HG03103 (cell line): ENCODE measurements around the gene CEP43.
A peak's percentile ranks its signal among the peaks of the same experiment; 100 is the strongest.

Experiments used
- ATAC-seq: cut with Tn5 transposase; IDR thresholded peaks from one replicate; pipeline ENCODE4 v1.9.1; 2021; ENCODE audit warnings: low read depth; ENCODE audit not compliant: unreplicated experiment

CEP43 gene

DNA sequence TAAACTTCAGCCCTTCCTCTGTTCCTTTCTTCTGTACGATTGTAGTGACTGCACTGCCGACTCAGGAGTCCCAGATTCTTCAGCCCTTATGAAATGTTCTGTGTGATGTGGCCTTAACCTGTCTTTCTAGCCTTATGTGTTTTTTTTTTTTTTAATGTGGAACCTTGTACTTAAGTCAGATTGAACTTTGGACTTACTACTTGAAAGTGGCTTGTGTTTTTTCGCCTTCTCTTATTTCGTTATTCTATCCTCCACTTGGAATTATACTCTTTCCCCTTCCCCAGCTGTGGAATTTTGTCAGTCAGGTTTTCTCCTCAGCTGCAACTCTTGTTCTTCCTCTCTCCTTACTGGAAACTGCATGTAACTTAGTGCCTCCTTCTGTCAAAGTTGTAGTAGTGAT lies 8.8 kb downstream of the CEP43 start:
- ATAC-seq: no peak

GRCh38 chr6:167013067-167013466 lies 13.9 kb downstream of the CEP43 start:
- ATAC-seq: no peak

GRCh38 chr6:167013946-167014345 lies 14.7 kb downstream of the CEP43 start:
- ATAC-seq: no peak

- ATAC-seq: no peak
These were observed 16.1 kb downstream of the CEP43 start for GRCh38 chr6:167015302-167015701.

DNA sequence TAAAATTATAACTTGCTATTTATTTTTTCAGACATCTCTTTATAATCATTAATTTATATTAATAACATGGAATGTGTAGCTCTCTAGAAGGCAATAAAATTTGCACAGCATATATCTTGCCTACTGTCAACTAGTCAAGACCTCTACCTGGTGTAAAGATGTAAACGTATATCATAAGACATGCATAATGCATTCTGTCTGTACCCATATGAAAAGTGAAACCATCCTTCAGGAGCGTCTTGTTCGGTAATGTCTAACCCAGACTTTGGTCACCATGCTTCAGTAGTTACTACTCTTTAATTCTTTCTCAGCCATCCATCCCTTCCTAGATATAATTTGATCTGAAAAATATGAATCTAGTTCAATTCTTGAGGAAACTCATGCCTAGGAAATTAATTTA lies 21.0 kb downstream of the CEP43 start:
- peak; percentile 58 for ATAC-seq

DNA sequence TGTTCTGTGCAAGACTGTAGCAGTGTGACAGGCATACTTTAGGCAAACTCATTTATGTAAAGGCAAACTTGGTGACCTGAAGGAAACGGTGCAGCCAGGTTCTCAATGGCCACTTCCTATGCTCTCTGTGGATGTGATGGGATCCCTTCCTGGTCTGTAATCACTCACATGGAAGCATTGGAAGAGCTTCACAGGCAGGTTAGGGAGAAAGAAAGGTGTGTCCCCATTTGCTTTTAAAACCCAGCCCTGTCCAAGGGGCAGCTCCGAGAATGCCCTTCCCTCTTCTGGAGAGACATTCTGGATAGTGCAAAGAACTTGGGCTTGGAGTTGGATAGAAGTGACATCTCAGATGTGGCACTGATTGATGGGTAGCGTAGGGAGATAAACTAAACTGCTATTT lies 28.1 kb downstream of the CEP43 start:
- no peak for ATAC-seq

- no peak for ATAC-seq
These were observed 28.6 kb downstream of the CEP43 start for GRCh38 chr6:167027772-167028171.

GRCh38 chr6:167030222-167031072 lies 31.2 kb downstream of the CEP43 start:
- ATAC-seq: no peak

- no peak for ATAC-seq
These were observed 32.0 kb downstream of the CEP43 start for GRCh38 chr6:167031082-167031709.

DNA sequence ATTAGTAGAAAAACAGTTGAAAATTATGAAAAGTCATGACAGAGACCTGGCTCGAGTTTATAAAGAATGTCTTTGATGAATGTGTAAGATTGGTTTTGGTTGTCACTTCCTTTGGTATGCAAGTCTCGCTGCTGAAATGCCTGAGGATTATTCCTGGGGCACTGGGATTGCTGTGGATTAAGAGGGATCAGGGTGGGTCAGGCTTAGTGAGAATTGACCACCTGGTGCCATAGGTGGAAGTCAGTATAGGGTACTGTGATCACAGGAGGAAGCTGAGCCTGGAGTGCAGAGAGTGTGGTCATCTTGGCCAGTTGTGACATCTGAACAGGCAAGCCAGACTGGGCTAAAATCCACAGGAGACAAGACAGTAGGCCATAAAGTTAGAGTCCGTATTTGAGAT lies 34.9 kb downstream of the CEP43 start:
- no peak for ATAC-seq

DNA sequence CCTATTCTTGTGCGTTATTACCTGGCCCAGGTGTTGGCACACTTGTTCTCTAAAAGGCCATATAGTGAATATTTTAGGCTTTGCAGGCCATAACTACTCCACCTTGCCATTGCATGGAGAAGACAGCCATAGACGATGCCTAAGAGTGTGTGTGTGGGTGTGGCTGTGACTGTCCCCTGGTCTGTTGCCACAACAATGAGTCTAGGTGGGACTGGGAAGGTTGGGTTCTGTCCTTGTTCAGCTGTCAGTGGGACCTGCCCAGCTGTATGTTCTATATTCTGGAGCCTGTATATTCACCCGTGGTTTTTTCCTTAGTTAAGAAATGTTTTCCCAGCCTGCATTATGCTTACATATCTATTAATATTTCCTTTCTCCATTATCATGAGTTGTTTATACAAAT lies 38.6 kb downstream of the CEP43 start:
- ATAC-seq: no peak

GRCh38 chr6:167044696-167045095 lies 45.5 kb downstream of the CEP43 start:
- ATAC-seq: no peak

GRCh38 chr6:167045828-167046580 lies 46.8 kb downstream of the CEP43 start:
- no peak for ATAC-seq

DNA sequence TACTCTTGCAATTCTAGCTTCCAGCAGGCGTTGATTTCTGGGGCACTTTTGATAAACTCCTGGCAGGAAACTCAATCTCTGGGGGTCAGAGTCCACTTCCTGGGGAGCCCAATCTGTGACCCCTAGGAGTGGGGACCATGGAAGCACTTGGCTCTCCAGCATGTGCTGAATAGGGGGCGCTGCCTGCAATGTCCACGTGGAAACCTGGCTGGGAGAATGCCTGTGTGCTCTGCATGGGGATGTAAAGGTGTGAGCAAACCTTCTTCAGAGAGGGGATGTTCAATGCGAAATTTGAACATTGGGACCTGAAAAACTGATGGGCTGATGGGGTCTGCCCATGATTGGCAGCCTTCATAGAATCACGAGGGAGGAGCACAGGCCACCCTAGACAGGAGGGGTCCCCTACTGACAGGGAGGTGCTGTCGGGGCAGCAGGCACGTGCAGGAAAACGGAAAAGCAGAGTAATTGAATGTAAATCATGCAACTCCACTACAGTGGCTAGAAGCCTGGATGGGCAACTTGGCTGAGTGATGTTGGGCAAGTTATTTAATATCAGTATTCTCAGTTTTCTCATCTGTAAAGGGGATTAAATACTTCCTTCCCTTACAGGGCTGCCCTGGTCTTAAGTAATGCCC lies 47.8 kb downstream of the CEP43 start:
- peak; percentile 13 for ATAC-seq

DNA sequence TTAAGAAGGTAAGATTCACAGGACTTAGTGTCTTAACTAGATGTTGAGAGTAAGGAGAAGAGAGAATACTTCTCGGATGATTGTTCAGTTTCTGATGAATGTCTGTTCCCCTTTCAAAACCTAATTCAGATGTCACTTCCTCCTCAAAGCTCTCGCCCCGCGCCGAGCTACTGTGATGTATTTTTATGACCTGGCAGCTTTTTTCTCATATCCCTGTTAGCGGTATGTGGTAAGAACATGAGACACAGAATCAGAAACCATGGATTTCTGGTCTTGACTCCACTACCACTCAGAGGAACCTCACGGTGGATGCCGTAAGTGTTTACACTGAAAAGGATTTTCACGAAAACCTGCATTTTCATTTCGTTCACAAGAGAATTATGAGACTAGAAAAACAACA lies 48.4 kb downstream of the CEP43 start:
- peak; percentile 77 for ATAC-seq
